RWPE1 (cell line): ENCODE data around the gene TIAM1.

ENCODE experiments used
- CTCF ChIA-PET: fragments of 350-600 bp; sonication (Branson Sonifier 250); formaldehyde crosslinking; extraction: SDS; loops from one replicate; lab custom pipeline; 2021; lab: Yijun Ruan, JAX
- POLR2A ChIA-PET: fragments of 400-600 bp; formaldehyde crosslinking; extraction: SDS; loops from one replicate; lab custom pipeline; 2020; ENCODE audit warnings: antibody characterized with exemption; ENCODE audit not compliant: low non-redundant PET; lab: Yijun Ruan, JAX
- DNase-seq: peaks from one replicate; pipeline ENCODE4 v3.0.0; 2012; ENCODE audit warnings: low spot score
- H3K27ac ChIP-seq: fragments of 450-650 bp; 2 replicates; pipeline ENCODE4 v1.5.1; 2017
- TF ChIP-seq, protein P1 (sequence below): fragments of 450-650 bp; conservative IDR thresholded peaks from 2 replicates; pipeline ENCODE4 v1.5.1; 2017; ENCODE audit warnings: low read depth, mild to moderate bottlenecking

The TIAM1 gene

DNA sequence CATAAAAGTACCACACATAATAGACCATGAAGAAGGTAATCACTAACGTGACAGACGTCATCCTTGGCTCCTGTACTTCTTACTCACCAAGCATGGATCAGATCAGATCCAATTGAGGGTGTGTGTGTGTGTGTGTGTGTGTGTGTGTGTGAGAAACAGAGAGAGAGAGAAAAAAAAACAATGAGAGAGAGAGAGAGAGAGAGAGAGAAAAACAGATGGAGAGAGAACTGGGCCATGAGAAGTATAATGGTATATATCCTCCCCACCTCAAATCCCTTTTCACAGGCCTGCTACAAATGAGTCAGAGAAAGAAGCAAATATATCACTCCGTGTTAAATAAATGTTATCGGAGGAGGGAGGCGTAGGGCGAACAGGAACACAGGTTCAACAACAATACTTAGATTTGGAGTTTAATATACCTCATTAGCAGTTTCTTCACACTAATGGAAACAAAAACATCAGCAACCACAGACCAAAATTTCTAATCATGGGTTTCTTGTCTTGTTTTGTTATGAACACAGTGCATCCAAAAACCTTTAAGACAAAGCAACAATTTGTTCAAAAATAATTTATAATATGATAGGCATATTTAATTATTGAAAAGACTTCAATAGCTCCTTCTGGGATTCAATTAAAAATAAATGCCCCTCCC is 45.3 kb downstream of the TIAM1 start:
- DNase-seq: no peak
- TF ChIP-seq, protein P1, sequence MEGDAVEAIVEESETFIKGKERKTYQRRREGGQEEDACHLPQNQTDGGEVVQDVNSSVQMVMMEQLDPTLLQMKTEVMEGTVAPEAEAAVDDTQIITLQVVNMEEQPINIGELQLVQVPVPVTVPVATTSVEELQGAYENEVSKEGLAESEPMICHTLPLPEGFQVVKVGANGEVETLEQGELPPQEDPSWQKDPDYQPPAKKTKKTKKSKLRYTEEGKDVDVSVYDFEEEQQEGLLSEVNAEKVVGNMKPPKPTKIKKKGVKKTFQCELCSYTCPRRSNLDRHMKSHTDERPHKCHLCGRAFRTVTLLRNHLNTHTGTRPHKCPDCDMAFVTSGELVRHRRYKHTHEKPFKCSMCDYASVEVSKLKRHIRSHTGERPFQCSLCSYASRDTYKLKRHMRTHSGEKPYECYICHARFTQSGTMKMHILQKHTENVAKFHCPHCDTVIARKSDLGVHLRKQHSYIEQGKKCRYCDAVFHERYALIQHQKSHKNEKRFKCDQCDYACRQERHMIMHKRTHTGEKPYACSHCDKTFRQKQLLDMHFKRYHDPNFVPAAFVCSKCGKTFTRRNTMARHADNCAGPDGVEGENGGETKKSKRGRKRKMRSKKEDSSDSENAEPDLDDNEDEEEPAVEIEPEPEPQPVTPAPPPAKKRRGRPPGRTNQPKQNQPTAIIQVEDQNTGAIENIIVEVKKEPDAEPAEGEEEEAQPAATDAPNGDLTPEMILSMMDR: no peak
- ChIA-PET POLR2A (no interaction called here), CTCF (no interaction called here)
- H3K27ac ChIP-seq: no peak overlapping the region

DNA sequence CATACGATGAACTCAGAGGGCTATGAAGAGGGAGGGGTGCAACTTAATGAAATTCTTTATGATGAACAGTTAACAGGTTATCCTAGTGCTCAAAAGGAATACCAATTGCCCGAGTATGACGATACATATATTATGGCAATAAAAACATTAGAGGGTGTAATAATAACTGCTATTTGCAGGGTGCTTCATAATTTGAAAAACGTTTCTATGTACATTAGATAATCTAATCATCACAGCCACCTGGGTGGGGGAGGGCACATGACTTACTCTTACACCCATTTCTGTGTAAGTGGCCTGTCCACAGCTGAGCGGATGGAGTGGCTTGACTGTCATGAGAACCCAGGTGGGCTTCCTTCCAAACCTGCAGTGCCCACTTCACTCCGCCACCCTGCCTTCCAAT is 46.3 kb downstream of the TIAM1 start:
- CTCF ChIA-PET: no interaction called here
- no peak for DNase-seq
- H3K27ac ChIP-seq: no peak overlapping the region
- POLR2A ChIA-PET: no interaction called here
- TF ChIP-seq, protein P1: no peak

DNA sequence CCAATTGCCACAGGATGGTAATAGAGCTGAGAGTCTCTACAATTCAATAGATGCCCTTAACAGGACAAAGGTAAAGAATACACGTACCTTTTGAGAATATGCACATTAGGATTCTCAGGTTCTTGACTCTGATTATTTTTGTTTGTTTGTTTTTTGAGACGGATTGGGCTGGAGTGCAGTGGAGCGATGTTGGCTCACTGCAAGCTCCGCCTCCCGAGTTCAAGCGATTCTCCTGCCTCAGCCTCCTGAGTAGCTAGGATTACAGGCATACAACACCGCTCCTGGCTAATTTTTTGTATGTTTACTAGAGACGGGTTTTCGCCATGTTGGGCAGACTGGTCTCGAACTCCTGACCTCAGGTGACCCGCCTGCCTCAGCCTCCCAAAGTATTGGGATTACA is 48.4 kb downstream of the TIAM1 start:
- no peak for DNase-seq
- ChIA-PET CTCF (no interaction called here), POLR2A (no interaction called here)
- H3K27ac ChIP-seq: no peak overlapping the region
- TF ChIP-seq, protein P1: no peak

DNA sequence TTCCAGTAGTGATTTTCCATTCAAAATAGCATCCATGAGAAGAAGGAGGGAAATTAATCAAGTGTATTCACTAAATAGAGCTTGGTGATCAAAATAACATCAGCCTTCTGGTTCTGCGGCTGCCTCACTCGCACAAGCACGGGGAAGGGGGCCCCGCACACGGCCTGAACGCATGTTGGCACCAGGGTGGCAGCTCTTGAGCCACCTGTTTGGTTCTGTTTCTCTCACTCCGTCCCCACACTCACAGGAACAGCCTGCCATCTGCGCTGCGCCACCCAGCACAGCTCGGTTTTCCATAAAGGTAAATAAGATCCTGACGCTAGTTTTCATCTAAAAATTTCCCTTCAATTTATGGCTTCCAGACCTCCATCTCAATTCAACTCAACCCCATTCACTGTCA is 49.4 kb downstream of the TIAM1 start:
- H3K27ac ChIP-seq: no peak overlapping the region
- TF ChIP-seq, protein P1: no peak
- ChIA-PET POLR2A (no interaction called here), CTCF (no interaction called here)
- no peak for DNase-seq

DNA sequence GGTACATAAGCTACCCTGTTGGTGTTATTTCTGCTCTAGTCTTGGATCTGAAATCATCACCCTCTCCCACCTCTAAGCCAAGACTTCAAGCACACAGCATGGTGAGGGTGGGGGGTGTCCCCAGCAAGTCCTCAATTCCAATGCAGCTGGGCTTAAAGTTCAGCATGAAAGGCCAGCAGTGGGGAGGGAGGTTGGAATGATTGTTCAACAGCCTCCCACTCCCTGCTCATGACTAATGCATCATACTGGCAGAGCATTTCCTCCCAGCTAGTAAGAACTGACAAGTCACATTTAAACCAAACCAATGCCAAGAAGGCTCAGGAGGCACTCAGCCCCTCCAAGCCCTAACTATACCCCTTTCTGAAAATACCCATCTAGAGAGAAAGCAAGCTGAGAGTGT is 50.1 kb downstream of the TIAM1 start:
- POLR2A ChIA-PET: interaction anchor here (1.1 kb wide), 1 partner anchor 113 kb away, joined by 3 read pairs; no protein-coding TSS in a partner anchor
- CTCF ChIA-PET: interaction anchor here (0.9 kb wide), 1 partner anchor 1922 kb away, joined by 3 read pairs; no protein-coding TSS in a partner anchor

DNA sequence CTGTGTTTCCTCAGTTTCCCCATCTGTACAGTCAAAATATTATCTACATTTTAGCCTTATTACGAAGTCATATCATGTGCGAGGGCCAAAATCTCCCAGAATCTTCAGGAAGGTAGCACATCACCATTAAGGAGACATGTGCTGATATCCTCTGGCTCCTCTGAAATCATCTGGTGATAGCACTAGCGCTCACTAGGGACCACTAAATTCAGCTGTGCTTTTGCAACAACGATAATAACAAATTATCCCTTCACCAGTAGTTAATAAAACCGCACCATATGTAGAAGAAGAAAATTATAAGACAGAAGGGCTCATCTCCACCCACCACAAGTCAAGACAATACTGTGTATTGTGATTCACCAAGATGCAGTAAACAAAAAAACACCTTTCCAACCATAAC is 53.3 kb downstream of the TIAM1 start:
- H3K27ac ChIP-seq: no peak overlapping the region
- TF ChIP-seq, protein P1: no peak
- ChIA-PET POLR2A (no interaction called here), CTCF (interaction anchor here (0.7 kb wide), 1 partner anchor 24 kb away, joined by 3 read pairs; no protein-coding TSS in a partner anchor)
- no peak for DNase-seq

More for the DNA sequence above, 50.1 kb downstream of the TIAM1 start:
- DNase-seq: peak; percentile 89
- TF ChIP-seq, protein P1: no peak
- peak overlapping the region; percentile 60 for H3K27ac ChIP-seq
